NCI-H2107 (cell line): ENCODE measurements around the gene PSMC3.

ENCODE experiments used
- DNase-seq: peaks from one replicate; lab custom pipeline; 2025; lab: John Stamatoyannopoulos, UW

Gene PSMC3

GRCh38 chr11:47394050-47394321, 32.3 kb downstream of the PSMC3 start:
- no peak for DNase-seq

GRCh38 chr11:47393163-47394049, 32.8 kb downstream of the PSMC3 start:
- no peak for DNase-seq

GRCh38 chr11:47392546-47393162, 33.6 kb downstream of the PSMC3 start:
- no peak for DNase-seq

GRCh38 chr11:47391711-47392432, 34.4 kb downstream of the PSMC3 start:
- DNase-seq = no peak

GRCh38 chr11:47391077-47391583, 35.1 kb downstream of the PSMC3 start:
- DNase-seq = no peak

- no peak for DNase-seq
These were observed 35.8 kb downstream of the PSMC3 start for GRCh38 chr11:47390422-47390760.

GRCh38 chr11:47389577-47390421, 36.4 kb downstream of the PSMC3 start:
- DNase-seq = no peak

GRCh38 chr11:47388697-47389576, 37.3 kb downstream of the PSMC3 start:
- DNase-seq = no peak

GRCh38 chr11:47387944-47388696, 38.1 kb downstream of the PSMC3 start:
- no peak for DNase-seq

GRCh38 chr11:47384498-47384897, 41.7 kb downstream of the PSMC3 start:
- no peak for DNase-seq

- DNase-seq = no peak
These were observed 43.2 kb downstream of the PSMC3 start for GRCh38 chr11:47383071-47383470.

GRCh38 chr11:47380078-47380477, 46.2 kb downstream of the PSMC3 start:
- DNase-seq = no peak

- no peak for DNase-seq
These were observed 46.9 kb downstream of the PSMC3 start for GRCh38 chr11:47379317-47379716.

GRCh38 chr11:47378836-47379170, 47.4 kb downstream of the PSMC3 start:
- no peak for DNase-seq

GRCh38 chr11:47378010-47378835, 48.0 kb downstream of the PSMC3 start, which contains the start of gene SPI1:
TSS of gene SPI1 (minus strand) at chr11:47378547. CDS start at chr11:47378353, 194 bp downstream.
- no peak for DNase-seq

- no peak for DNase-seq
These were observed 48.6 kb downstream of the PSMC3 start for GRCh38 chr11:47377571-47378009.

- DNase-seq = no peak
These were observed 49.5 kb downstream of the PSMC3 start for GRCh38 chr11:47376525-47377371.

GRCh38 chr11:47376107-47376524, 50.1 kb downstream of the PSMC3 start:
- no peak for DNase-seq
